UCSD-AML1 (cell line): ENCODE results near the gene ACOT7.
"Not testable (repeated sequence)": the region's sequence is repeated elsewhere in the genome, so short reads cannot be mapped to it uniquely, and the experiment has no call there.

Source experiments
- DNase-seq: peaks from one replicate; lab custom pipeline; 2025; ENCODE audit not compliant: unreplicated experiment; lab: John Stamatoyannopoulos, UW

The ACOT7 gene

DNA sequence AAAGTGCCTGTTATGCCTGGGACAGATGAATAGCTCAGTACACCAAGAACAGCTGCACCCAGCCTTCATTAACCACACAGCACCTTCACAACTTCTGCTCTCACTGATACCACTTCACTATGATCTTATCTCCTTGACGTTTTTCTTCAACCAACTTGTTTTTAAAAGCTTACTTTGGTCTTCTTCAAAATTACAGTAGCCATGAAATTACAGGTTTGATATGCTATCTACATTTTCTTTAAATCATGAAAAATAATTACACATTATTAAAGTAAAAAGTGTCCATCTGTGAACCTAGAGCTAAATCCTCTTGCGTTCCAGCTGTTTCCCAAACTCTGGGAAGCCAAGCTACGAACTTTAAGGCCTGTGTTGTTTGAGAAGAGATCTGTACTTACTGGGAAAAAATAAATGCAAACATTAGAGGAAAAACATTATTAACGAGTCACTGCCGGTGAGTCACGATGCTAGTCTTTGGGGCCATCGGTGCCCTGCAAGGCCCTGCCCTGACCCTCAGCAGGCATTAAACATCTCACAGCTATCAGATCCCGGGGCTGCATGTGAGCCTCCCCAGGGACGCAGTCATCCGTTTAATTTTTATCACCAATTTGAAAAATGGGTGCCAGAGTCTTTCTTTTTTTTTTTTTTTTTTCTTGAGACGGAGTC is 76.3 kb downstream of the ACOT7 start:
- DNase-seq: no peak

DNA sequence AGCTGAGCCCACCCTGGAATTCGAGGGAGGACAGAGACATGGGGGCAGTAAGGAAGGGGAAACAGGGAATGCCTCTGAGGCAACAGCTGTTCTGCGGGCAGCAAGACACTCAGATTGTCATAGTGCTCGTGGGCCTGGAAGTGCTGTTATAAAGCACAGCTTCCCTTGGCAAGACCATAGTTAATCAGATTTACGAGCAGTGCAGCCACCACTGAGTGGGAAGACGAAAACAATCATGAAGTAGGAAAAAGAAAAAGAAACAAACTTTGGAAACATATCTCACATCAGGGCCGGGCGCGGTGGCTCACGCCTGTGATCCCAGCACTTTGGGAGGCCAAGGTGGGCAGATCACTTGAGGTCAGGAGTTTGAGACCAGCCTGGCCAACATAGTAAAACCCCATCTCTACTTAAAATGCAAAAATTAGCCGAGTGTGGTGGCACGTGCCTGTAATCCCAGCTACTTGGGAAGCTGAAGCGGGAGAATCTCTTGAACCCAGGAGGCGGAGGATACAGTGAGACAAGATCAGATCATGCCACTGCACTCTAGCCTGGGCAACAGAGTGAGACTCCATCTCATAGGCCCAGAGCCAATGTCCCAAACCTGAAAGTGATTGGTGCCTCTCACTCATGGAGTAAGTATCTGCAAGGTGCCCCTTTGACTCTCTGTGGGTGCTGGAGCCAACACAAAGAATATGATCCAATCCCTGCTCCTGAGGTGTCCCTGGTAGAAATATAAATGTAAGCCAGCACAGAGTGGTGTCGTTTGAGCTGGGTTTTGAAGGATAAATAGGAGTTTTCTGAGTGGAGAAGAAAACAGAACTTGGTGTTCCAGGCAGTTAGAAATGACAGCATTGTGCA is 77.1 kb downstream of the ACOT7 start:
- no peak for DNase-seq

DNA sequence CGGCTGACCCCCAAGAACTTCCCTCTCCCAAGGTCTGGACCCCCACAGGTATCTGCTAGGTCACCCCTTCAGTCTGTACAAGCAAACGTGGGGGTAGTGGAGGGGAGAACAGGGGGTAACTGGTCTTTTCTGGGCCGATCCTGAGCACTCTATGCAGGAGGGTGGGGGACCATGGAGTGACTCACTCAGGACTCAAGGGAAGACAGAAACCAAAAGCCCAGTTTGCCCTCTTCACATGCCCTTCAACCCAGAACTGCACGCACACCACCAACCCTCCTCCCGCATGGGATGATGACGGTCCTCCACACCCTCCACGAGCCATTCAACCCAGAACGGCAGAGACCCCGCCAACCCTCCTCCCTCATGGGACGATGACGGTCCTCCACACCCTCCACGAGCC is 79.1 kb downstream of the ACOT7 start:
- DNase-seq: no peak

DNA sequence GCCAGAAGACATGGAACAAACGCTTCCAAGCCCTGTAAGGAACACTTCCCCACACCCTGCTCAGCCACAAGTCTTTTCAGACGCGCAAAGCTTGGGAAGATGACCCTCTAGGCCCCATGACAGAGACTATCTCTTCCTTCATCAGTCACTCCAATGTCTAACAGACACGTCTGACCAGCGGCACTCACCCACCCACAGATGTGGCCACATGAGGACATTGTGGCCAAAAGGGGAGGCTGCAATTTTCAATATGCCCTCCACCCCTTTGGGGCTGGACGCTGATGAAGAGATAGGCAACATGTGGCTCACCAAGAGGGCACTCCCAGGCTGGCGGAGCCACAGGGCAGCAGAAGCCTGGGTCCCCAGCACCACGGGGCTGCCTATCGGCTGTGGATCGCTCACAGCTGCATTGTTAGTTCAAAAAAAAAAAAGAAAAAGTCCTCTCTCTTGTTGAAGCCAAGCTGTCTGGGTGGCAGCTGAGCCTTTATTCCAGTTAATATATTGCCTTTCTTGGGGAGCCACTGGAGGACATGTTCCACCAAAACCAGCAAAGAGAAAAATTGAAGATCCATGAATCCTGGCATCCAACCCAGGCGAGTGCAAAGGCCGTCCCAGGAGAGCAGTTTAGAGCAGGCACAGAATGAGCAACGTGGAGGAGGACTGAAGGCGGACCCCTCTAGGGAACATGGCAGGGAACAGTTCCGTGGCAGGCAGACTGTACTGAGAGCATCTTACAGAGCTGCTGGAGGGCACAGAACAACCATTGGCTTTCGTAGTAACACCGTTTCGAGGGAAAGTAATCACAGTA is 80.0 kb downstream of the ACOT7 start:
- no peak for DNase-seq

DNA sequence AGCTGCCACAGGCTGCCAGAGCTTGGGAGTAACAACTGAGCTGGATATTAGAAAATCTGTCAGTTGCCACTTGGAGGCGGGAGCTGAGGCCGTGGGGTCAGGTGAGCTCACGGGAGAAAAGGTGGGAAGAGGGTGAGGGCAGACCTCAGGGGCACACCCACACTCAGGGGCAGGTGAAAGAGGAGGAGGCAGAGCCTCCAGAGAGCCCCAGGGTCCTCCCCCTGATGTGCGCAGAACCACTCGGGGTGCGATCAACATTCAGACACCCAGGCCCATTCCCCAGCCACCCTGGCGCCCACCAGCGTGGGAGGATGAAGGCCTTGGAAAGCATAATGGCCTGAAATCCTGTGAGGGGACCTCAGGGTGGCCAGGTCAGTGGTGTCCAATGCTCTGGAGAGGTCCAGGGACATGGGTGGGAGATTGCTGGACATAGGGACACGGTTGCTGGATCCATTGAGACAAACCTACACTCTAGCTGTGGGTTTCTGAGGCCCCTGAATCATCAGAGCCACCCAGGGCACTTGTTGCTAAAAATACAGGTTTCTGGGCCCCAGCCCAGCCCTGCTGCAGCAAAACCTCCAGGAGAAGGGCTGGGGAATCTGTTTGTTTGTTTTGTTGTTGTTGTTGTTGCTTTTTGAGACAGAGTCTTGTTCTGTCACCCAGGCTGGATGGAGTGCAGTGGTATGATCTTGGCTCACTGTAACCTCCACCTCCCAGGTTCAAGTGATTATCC is 83.3 kb downstream of the ACOT7 start:
- no peak for DNase-seq

DNA sequence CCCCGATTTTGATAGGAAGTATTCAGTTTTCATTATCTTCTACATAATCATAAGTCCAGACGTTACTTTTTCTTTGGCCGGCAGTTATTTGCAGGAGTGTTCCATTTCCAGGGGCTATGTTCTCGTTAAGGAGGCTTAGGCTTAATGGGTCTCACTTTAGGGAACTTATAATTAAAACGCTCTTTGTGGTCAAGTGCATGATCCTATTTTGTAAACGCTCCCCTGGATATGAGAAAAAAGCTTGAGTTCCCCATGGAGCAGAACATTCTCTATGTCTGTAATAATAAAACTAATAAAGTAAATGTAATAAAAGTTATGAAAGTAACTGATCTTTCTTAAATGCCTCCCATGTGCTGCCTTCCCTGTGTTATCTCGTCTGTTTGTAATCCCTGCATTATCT is 84.0 kb downstream of the ACOT7 start:
- DNase-seq: no peak

DNA sequence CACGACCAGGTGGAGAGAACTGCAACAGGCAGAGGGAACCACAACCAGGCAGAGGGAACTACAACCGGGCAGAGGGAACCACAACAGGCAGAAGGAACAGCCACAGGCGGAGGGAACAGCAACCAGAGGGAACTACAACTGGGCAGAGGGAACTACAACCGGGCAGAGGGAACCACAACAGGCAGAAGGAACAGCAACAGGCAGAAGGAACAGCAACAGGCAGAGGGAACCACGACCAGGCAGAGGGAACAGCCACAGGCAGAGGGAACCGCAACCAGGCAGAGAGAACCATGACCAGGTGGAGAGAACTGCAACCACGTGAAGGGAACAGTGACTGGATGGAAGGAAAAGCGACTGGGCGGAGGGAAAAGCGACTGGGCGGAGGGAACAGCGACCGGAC is 85.1 kb downstream of the ACOT7 start:
- no peak for DNase-seq

DNA sequence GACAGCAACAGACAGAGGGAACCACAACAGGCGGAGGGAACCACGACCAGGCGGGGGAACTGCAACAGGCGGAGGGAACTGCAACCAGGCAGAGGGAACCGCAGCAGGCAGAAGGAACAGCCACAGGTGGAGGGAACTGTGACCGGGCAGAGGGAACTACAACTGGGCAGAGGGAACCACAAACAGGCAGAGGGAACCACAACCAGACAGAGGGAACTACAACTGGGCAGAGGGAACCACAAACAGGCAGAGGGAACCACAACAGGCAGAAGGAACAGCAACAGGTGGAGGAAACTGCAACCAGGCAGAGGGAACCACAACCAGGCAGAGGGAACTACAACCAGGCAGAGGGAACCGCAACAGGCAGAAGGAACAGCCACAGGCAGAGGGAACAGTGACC is 85.9 kb downstream of the ACOT7 start:
- DNase-seq: not testable (repeated sequence)

DNA sequence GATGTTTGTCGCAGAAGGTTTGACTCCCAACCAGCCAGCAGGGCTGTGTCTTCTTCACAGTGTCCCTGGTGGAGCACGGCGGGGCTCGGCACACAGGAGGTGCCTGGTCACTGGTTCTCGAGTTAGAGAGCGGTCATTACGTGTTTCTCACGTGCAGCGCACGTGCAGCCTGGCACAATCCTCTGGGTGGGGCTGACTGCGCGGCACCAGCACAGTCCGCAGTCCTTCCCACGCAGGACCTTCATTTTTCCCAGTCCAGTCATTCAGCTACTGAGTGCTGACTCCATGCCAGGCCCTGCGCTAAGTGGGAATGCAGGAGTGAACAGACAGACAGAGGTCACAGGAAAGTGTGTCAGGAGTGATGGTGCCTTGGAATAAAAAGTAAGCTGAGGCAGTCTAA is 86.5 kb downstream of the ACOT7 start:
- DNase-seq: no peak

DNA sequence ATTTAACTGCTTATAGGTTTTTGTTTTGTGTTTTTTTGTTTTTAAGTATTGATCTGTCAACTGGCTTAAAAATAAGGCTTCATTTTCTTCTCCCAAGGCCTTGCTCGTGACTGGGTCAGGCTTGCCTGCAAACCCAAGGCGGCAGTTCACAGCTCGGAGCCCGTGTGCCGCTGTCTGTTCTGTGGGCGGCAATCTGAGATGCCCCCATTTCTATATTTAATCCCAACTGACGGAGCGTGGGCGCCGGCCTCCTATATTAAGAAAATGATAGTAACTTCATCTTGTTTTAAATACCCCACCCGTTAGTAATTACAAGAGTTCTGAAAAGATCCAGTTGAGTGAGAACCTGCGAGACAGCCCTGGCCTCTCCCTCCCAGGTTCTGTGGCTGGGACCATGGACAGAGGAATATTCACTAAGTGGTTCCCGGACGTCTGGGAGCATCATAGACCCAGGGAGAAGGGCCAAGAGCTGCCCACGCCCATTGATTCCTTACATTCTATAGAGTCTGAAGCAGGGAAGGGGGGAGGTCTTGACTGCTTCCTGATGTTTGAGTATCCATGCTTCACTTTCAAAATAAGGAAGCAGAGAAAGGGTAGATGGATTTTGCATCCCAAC is 90.1 kb downstream of the ACOT7 start:
- DNase-seq: no peak

DNA sequence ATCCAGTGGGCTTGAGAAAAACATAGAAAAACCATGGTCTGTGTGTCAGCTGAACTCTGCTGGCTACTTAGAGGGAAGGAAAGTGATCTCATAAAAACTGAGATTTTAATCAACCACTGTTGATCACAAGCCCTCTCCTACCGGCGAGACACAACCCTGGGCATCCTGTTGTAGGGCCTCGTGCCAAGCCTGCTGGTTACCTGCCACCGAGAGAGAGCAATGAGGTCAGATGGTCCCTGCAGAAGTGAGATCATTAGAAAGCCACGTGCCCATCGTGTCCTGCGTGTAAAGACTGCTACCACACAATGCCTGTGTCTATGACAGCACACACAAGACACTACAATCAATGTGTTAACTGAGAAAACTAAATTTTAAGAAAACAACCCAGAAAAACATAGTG is 91.0 kb downstream of the ACOT7 start:
- no peak for DNase-seq

DNA sequence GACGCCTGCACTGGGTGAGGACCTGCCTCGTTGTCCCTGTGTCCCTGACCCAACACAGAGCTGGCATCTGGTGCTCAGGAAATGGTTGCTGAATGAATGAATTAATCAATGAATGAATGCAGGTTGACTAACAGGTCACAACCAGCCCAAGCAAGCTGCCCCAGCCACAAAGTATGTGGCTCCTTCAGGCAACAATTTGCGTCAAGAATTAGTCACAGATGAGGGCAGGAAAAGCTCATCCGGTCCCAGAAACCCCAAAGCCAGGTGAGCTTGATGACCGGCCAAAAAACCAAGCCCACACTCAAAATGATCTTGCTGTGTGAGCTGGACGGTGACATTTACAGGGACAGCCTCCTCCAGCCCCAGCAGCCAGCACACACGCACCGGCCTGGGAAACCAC is 92.0 kb downstream of the ACOT7 start:
- DNase-seq: no peak

DNA sequence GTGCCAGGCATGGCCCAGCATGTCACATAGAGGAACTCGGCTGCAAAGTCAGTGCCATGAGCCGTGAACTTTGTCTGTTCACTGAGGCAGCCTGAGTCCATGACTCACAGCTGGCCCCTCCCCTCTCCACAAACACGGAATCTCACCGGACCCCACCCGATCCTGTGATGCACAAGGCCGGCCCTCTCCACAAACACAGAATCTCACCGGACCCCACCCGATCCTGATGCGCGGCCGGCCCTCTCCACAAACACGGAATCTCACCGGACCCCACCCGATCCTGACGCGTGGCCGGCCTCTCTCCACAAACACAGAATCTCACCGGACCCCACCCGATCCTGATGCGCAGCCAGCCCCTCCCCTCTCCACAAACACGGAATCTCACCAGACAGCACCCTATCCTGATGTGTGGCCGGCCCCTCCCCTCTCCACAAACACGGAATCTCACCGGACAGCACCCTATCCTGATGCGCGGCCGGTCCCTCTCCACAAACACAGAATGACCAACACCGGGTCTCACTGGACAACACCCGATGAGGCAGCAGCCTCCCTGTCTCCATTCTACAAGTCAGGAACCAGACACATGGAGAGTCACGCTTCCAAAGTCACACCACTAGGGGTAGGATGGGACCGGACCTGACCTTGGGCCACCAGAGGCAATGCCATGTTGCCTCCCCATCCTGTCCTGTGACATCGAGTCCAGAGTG is 93.1 kb downstream of the ACOT7 start:
- no peak for DNase-seq

DNA sequence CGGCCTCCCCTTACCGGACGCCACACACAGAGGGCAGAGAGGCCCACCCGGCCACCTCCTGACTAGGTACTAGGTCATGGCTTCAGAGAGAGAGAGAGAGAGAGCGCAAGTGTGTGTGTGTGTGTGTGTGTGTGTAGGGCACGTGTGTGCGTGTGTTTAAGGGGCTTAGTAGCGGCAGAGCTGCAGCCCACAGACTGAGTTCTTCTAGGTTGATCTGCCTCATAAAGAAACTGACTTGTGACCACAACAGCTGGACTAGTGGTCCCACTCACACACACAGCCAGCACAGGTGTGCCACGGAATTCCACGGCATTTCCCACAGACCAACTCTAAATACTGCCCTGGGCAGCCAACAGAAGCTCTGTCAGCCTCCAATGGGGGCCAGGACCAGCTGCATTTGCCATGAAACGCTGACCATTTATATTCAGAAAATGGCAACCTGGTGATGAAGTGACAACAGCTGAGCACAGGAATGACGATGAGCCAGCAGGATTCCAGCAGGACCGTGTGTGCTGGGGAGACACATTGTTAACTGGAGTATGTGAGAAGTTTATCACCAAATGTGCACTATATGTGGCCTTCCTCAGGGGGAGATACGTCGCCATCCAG is 93.9 kb downstream of the ACOT7 start:
- no peak for DNase-seq

DNA sequence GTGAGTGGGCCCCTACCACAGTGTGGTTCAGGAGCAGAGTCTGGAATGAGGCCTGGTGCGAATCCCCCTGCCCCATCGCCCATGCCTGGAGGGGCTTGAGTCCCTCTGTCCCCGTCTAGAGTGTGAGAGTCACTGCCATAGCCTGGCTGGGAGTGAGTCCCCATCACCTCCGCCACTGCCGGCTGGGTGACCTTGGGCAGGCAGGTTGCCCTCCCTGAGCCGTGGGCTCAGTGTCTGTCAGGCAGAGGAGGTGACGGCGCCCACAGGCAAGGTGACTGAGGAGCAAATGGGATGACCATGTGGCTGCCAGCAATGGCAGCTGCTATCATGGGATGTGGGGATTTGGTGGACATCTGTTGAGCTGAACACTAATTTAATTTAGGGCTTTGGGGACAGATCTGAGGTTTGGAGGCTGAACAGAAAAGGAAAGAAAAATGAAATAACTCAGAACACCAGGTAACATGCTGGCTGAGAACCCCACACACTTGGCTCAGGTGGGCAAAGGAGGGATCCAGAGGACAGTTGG is 94.6 kb downstream of the ACOT7 start:
- DNase-seq: no peak

DNA sequence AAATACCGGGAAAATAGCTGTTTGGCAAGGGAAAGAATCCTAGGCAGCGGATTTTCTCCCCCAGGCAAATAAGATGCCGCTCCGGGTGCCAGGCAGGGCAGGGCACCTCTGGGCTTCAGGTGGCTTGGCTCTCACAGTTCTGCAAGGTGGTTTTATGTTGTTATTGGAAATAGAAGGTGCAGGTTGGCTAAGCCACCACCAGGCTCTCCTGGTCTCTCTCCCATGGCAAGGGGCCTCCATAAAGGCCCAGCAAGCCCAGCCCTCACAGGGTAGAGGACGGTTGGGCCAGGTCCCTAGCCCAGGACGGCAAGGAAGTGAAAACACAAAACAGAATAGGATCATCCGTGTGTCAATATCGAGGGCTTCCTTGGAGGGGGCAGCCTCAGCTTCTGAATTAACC is 95.0 kb downstream of the ACOT7 start:
- DNase-seq: no peak

DNA sequence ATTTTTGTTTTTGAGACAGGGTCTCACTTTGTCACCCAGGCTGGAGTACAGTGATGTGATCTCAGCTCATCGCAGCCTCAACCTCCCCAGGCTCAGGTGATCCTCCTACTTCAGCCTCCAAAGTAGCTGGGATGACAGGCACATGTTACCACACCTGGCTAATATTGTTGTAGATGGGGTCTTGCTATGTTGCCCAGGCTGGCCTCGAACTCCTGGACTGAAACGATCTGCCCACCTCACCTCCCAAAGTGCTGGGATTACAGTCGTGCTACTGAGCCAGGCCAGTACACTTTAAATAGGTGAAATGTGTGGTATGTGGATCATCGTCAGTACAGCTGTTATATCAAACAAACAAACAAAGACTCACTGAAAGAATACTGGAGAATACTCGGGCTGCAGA is 97.7 kb downstream of the ACOT7 start:
- DNase-seq: no peak

DNA sequence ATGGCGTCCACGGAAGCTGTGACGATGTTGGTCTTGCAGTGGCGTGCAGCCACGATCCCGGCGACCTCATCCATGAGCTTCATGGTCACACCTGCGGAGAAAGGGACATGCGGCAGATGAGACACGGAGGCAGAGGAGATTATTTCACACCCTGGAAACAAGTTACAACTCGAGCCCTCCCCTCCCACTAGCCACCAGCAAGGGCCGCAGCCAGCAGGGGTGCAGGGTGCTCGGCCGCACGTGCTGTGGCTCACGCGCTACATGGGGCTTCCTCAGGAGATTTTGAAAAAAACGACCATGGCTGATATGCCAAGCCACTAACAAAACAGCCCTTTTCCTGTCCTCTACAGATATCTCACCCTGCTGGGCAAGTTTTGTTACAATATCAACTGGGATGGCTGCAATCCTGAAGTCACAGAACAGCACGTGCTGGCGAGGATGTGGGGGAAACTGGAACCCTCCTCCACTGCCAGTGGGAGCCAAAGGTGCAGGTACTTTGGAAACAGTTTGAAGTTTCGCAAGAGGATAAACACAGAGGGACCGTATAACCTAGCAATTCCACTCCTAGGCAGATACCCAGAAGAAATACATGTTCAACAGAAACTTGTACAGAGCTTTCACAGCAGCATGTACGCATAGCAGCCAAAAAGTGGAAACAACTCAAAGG is 98.5 kb downstream of the ACOT7 start:
- DNase-seq: peak; percentile 15
